T-helper 1 cell treated with Interleukin-12 subunit alpha and Interleukin-12 subunit beta and Interleukin-4 antibody, amounts not matched to agents 30 μg/mL and 1 μg/mL, for 36 hours (primary cell): ENCODE data around the gene EXTL1.

ENCODE experiments used
- H3K27ac Mint-ChIP-seq: one replicate; pipeline ENCODE4 v1.8.0; 2021; ENCODE audit warnings: mild to moderate bottlenecking, mixed read lengths
- H3K27me3 Mint-ChIP-seq: one replicate; pipeline ENCODE4 v1.8.0; 2021; ENCODE audit warnings: low read depth, mixed read lengths
- H3K36me3 Mint-ChIP-seq: one replicate; pipeline ENCODE4 v1.8.0; 2021; ENCODE audit warnings: low read depth, mixed read lengths
- H3K4me1 Mint-ChIP-seq: one replicate; pipeline ENCODE4 v1.8.0; 2021; ENCODE audit warnings: low read depth, mixed read lengths
- H3K4me3 Mint-ChIP-seq: one replicate; pipeline ENCODE4 v1.8.0; 2021; ENCODE audit warnings: mild to moderate bottlenecking, moderate library complexity, mixed read lengths
- H3K9me3 Mint-ChIP-seq: one replicate; pipeline ENCODE4 v1.8.0; 2021; ENCODE audit warnings: mixed read lengths

Gene EXTL1

DNA sequence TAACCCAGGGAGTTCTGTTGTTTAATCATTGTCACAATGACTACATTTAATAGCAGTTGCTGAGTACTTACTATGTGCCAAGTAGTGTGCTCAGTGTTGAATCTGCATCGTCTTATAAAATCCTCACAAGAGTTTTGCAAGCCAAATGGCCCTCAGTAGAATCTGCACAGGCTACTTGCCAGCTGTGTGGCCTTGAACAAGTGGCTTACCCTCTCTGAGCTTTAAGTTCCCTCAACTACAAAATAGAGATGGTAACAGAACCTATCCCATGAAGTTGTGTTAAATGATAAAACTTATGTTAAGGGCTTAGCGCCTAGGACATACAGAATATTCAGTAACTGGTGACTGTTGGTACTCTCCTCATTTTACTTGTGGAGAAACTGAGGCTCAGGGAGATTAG, 33.5 kb downstream of the EXTL1 start:
- Mint-ChIP-seq H3K27ac (no peak overlapping the region), H3K9me3 (no peaks in the 10 kb centered on the region), H3K27me3 (peaks cover 57% of the 10 kb centered on the region), H3K36me3 (no peaks in the 10 kb centered on the region), H3K4me1 (no peaks in the 10 kb centered on the region), H3K4me3 (no peak overlapping the region)

DNA sequence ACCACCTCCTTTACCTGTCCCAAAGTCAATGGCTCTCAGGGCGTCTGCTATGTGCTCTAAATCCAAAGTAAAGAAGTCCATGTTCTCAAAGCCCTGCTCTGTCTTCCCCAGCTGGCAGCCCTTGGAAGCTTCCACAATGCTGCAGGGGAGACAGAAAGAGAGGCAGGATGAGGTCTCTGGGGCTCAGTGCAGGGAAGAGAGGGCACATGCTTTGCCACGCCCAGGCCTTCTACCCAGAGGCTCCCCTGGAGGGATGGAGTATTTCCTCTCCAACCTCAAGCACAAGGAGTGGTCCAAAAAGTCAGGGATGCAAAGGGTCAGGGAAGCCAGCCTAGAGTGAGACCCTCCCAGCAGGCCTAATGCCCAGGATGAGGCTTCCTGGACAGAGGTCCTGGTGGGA, 35.6 kb downstream of the EXTL1 start:
- Mint-ChIP-seq H3K4me3 (no peak overlapping the region), H3K4me1 (no peaks in the 10 kb centered on the region), H3K27me3 (peaks cover 41% of the 10 kb centered on the region), H3K36me3 (no peaks in the 10 kb centered on the region), H3K27ac (no peak overlapping the region), H3K9me3 (no peaks in the 10 kb centered on the region)

DNA sequence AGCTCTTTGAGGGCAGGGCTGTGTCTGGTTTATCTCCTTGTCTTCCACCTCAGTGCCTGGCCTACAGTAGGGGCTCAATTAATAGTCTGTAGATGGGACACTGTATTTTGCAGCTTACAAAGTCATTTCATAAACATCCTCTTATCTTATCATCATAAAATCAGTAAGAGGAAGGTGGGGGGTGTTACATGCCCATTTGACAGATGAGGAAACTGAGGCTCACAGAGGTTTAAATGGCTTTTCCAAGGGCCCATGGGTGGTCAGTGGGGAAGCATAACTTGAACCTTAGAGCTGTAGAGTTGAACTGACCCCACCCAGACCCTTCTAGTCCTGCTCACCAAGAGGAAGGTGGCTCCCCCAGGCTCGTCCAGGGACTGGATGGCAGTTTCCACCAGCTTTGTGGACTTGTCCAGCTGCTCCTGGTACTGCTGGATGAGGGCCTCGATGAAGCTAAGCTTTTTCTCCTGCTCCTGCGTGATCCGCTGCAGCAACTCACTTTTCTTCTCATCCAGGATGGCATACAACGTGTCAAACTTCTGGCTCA, 36.5 kb downstream of the EXTL1 start:
- no peaks in the 10 kb centered on the region for H3K4me1 Mint-ChIP-seq

DNA sequence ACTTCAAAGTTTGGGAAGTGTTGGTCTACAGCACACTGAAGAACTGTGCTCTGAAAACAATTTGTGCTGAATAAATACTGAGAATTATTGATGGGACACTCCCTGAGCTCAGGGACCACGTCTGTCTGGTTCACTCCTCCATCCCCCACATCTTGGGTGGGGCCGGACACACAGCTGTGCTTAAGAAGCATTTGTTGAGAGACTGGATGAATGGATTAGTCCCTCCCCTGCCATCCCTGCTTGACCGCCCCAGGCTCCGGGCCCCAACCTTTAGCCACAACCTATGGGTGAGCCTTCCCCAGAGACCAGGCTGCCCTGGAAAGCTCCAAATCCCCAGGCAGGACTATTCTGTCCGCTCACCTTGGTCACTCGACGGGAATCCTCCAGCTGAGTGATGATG, 38.3 kb downstream of the EXTL1 start:
- Mint-ChIP-seq H3K9me3 (no peaks in the 10 kb centered on the region), H3K4me3 (no peak overlapping the region), H3K27me3 (peaks cover 35% of the 10 kb centered on the region), H3K4me1 (no peaks in the 10 kb centered on the region), H3K27ac (no peak overlapping the region), H3K36me3 (no peaks in the 10 kb centered on the region)

More for the DNA sequence above, 36.5 kb downstream of the EXTL1 start:
- no peak overlapping the region for H3K4me3 Mint-ChIP-seq
- no peaks in the 10 kb centered on the region for H3K36me3 Mint-ChIP-seq
- no peak overlapping the region for H3K27ac Mint-ChIP-seq
- peaks cover 42% of the 10 kb centered on the region for H3K27me3 Mint-ChIP-seq
- H3K9me3 Mint-ChIP-seq, result no peaks in the 10 kb centered on the region

DNA sequence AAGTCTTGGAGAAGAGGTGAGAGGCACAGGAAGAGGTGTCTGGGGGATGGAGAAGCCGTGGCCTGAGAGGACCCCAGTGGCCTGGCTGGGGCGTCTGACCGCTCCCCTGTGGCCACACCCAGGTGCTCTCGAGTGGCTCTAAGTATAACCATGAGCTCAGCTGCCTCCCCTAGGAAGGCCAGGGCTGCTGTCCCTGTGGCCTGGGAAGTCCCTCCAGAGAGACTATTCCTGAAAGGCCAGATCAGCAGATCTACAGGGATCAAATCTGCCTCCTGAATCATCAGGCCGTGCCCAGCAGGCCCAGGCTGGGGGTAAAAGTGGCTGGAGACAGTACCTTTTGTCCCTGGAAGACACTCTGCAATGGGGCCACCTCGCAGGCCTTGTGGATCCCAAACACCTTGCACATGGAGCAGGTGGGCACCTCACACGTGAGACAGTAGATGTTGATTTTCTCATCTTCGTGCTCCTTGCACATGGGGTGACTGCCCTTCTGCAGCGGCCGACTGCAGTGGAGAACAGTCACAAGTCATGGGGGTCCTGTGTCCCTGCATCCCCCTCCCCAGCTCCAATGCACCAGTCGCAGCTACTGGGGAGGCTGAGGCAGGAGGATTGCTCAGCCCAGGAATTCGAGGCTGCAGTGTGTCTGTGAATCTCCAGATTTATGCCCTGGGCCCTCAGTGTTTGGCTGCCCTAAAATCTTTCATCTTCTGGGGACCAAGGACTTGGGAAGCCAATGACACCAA, 39.4 kb downstream of the EXTL1 start:
- Mint-ChIP-seq H3K4me3 (no peak overlapping the region), H3K4me1 (no peaks in the 10 kb centered on the region), H3K36me3 (no peaks in the 10 kb centered on the region), H3K27me3 (peaks cover 33% of the 10 kb centered on the region), H3K27ac (no peak overlapping the region), H3K9me3 (no peaks in the 10 kb centered on the region)

DNA sequence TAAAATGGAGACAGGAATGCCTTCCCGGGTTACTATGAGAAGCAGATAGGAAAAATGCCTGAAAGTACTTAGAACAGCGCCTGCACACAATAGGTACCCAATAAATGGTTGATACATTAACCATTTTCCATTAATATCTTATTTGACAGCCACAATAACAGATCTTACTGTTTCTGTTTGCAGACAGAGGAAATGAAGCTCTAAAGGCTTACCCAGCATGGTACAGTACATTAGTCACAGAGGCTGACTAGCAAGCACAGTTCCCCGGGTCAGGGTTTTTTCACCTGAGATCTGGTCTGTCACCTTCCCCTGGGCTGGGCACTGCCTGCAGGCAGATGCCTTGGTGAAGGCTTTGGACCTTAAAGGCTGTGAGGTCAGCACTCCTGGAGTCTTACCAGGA, 43.0 kb downstream of the EXTL1 start:
- no peaks in the 10 kb centered on the region for H3K9me3 Mint-ChIP-seq
- no peak overlapping the region for H3K4me3 Mint-ChIP-seq
- H3K27ac Mint-ChIP-seq, result no peak overlapping the region
- H3K36me3 Mint-ChIP-seq, result no peaks in the 10 kb centered on the region
- peaks cover 33% of the 10 kb centered on the region for H3K27me3 Mint-ChIP-seq
- no peaks in the 10 kb centered on the region for H3K4me1 Mint-ChIP-seq

DNA sequence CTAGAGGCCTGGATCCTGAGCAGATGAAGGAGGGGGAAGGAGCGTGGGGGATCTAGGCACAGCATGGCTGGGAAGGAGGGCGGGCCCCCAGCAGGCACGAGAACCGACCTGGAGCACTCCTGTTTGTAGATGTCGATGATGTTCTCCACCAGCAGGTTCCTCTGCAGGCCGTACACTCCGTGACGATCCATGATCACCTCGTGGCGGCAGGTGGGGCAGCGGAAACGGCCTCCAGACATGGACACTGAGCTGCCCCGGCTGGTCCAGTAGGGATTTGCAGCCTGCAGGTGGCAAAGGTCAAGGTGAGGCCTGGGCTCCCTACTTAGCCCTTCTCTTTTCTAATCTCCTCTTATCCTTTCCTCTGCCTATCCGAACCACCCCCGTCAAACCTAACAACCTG, 44.6 kb downstream of the EXTL1 start:
- Mint-ChIP-seq H3K4me3 (no peak overlapping the region), H3K9me3 (no peaks in the 10 kb centered on the region), H3K27ac (no peak overlapping the region), H3K36me3 (no peaks in the 10 kb centered on the region), H3K27me3 (peaks cover 46% of the 10 kb centered on the region), H3K4me1 (no peaks in the 10 kb centered on the region)

DNA sequence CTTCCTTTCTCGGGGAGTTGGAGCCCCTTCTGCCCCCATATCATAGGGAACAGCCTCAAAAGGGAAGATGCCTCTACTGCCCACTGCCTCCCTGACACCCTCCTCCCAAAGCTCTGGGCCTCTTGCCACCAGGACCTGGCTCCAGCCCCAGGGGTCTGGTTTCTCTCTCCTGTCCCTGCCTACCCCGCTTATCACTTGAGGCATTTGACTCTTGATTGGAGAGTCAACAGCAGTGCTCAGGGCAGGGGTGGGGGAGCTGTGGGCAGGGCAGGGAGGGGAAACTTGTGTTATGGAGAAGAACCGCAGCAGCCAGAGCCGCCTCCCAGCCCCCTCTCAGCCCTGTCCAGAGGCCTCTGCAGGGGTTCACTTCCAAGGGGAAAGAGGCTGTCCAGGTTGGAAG, 45.3 kb downstream of the EXTL1 start:
- Mint-ChIP-seq H3K27me3 (peaks cover 46% of the 10 kb centered on the region), H3K9me3 (no peaks in the 10 kb centered on the region), H3K27ac (no peak overlapping the region), H3K4me1 (no peaks in the 10 kb centered on the region), H3K4me3 (no peak overlapping the region), H3K36me3 (no peaks in the 10 kb centered on the region)

DNA sequence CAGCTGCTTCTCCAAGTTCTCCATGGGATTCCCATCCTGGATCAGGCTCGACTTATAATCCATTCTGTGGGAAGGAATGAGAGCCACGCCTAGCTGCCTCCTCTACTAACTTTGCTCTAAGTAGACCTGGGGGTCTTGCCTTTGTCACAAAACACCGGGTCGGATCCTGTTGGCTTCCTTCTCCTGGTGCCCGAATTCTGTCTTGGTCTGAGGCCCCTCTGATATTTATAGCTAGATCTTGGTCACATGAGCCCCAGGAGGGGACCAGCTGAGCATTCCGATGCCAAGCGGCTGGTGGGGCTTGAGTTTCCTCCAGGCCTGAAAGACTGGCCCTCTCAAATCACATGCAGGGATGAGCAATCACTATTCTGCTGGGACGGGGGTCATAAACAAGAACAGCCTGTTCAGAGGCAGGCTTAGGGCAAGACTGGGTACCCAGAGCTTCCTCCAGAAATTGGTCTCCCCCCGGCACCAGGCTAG, 45.9 kb downstream of the EXTL1 start, which contains the start of gene TRIM63:
Gene TRIM63 (minus strand): TSS at position 199 of the 480 bp plus-strand sequence. CDS start 136 bp downstream, at position 63.
- Mint-ChIP-seq H3K27ac (no peak within 1 kb of the TSS), H3K4me3 (no peak within 1 kb of the TSS), H3K4me1 (no peaks in the 10 kb centered on the region), H3K9me3 (no peaks in the 10 kb centered on the region), H3K27me3 (peaks cover 50% of the 10 kb centered on the region), H3K36me3 (no peaks in the 10 kb centered on the region)

DNA sequence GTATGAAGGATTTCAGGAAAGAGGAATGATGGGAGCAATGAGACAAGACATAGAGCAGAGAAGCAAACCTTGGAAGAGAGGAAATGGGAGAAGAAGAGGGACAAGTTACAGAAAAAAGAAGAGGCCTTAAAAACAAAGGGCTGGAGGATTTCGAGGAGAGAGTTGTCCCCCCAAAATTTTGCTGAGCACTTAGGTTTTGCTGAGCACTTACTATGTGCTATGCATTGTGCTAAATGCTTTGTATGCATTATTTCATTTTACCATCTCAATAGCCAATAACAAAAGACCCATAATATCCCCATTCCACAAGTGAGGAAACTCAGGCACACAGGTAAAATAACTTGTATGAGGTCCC, 48.3 kb downstream of the EXTL1 start:
- Mint-ChIP-seq H3K4me3 (no peak overlapping the region), H3K27ac (no peak overlapping the region), H3K27me3 (peaks cover 61% of the 10 kb centered on the region), H3K9me3 (no peaks in the 10 kb centered on the region), H3K36me3 (no peaks in the 10 kb centered on the region), H3K4me1 (no peaks in the 10 kb centered on the region)

DNA sequence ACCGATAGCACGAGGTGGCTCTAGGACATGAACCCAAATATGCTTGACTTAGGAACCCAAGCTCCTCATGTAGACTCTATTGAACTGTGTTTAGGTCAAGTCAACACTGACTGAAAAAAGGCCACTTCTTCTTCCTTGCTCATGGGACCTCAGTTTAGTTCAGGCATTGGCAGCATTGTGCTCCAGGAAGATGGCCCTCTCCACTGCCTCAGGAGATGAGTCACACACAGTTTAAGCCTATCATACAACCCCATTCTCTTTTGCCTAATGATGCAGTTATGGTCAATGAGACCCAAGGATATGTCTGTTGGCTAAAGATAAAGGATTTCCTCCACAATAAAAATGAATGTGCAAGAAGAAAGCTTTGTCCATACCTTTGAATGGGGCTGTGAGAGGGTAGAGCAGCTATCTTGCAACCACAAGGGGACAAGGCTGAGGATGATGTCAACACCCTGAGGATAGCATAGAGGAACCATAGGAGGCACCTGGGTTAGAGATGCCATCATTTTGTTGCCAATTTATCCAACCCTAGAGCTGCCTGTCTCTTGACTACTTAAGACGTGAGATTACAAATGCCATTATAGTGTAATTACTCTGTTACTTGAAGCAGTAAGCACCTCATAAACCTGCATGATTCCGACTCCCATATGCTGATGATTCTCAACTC, 48.9 kb downstream of the EXTL1 start:
- no peak overlapping the region for H3K4me3 Mint-ChIP-seq
- H3K27me3 Mint-ChIP-seq, result peaks cover 61% of the 10 kb centered on the region
- H3K36me3 Mint-ChIP-seq, result no peaks in the 10 kb centered on the region
- H3K27ac Mint-ChIP-seq, result no peak overlapping the region
- H3K4me1 Mint-ChIP-seq, result peaks cover 1% of the 10 kb centered on the region
- H3K9me3 Mint-ChIP-seq, result no peaks in the 10 kb centered on the region

DNA sequence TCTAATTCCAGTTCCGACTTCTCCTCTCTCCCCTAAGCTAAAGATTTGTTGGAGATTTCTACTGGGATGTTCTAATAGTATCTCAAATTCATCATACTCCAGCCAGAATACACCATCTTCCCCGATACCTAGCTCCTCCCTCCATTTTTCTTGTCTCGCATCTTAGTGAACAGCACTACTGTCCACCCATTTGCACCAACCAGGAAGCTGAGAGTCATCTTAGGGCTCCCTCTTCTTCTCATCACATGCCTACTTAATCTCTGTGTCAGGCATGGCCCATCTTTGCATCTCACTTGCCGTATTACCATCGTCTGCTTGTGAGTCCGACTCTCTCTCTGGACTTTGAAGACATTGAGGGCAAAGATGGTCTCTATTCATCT, 49.4 kb downstream of the EXTL1 start:
- H3K4me3 Mint-ChIP-seq, result no peak overlapping the region
- no peak overlapping the region for H3K27ac Mint-ChIP-seq
- no peaks in the 10 kb centered on the region for H3K9me3 Mint-ChIP-seq
- H3K36me3 Mint-ChIP-seq, result no peaks in the 10 kb centered on the region
- H3K4me1 Mint-ChIP-seq, result peaks cover 6% of the 10 kb centered on the region
- H3K27me3 Mint-ChIP-seq, result peaks cover 56% of the 10 kb centered on the region

DNA sequence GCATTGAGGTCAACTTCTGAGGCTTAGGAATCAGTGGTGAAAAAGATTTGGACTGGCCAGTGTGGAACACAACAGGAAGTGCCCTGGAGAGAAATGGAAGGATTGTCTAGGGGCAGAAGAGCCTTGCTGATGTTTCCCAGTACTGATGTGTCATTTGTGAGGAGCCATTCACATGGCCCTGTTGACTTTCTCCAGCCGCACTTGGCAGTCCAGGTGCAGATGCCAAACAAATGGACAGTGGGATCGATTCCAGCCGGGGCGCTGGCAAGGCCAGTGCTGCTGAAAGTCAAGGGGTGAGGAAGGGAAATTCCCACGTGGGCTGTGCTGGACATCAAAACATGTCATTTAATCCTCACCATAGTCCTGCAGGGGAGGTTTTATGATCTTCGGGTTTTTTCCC, 50.7 kb downstream of the EXTL1 start:
- H3K27me3 Mint-ChIP-seq, result peaks cover 61% of the 10 kb centered on the region
- no peak overlapping the region for H3K4me3 Mint-ChIP-seq
- H3K36me3 Mint-ChIP-seq, result no peaks in the 10 kb centered on the region
- H3K4me1 Mint-ChIP-seq, result peaks cover 11% of the 10 kb centered on the region
- no peaks in the 10 kb centered on the region for H3K9me3 Mint-ChIP-seq
- no peak overlapping the region for H3K27ac Mint-ChIP-seq

DNA sequence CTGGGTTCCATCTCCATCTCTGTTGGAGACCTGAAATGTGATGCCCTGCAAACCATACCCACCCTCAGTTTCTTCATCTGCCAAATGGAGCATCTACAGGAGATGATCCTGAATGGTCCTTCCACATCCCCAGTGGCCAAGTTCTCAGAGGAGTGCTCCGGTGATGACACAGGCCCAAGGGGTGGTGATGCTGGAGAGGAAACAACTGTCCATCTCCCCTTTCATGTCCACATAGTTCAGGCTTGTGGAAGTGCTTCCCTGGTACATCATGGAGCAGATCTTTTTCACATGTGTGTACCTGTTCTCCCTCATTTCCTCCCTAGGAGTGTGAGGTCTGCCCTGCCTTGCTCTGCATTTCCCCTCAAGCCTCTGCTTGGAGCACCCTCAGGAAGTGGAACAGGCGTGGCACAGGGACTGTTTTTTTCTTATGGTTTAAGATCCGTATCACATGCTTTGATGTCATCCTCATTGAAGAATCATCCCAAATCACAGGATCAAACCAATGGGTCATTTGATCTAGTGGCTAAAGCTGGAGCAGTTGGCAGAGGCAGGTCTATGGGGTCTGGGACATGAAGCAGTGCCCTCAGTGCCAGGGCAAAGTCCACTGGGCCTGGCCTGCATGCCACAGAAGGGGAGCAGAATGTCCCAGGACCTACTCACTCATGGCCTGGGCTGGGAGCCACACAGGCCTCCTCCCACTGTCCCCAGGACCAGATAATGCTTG, 54.0 kb downstream of the EXTL1 start:
- H3K4me1 Mint-ChIP-seq, result peaks cover 11% of the 10 kb centered on the region
- H3K27me3 Mint-ChIP-seq, result peaks cover 44% of the 10 kb centered on the region
- H3K9me3 Mint-ChIP-seq, result no peaks in the 10 kb centered on the region
- no peaks in the 10 kb centered on the region for H3K36me3 Mint-ChIP-seq
- H3K4me3 Mint-ChIP-seq, result no peak overlapping the region
- H3K27ac Mint-ChIP-seq, result no peak overlapping the region
